ENCODE data around the gene GALNT16. TPM values are rescaled to one million over a fixed set of nuclear protein-coding genes. Genes with fewer than 3 reads are reported as not detected.
A peak's percentile ranks its signal among the peaks of the same experiment; 100 is the strongest.
"Not testable (repeated sequence)": the region's sequence is repeated elsewhere in the genome, so short reads cannot be mapped to it uniquely, and the experiment has no call there.

GALNT16 gene
- total RNA-seq, 4 donors from 2014 or later, result 2.2 to 7.1 (median 6.9) TPM

GRCh38 chr14:69288011-69288771 is 28.2 kb downstream of the GALNT16 start:
- TF ChIP-seq CTCF (IDR thresholded peaks at IDR 0.05) (peak in 4 of 6 experiments; percentile 33 to 48 (median 45)), POLR2A (IDR thresholded peaks at IDR 0.05) (no peak)
- peak overlapping the region in 2 of 3 donors; percentile 20 to 33 for H3K27ac ChIP-seq
- peak; percentile 58 to 59 for DNase-seq
- no peaks in the 10 kb centered on the region for H3K9me3 ChIP-seq
- no peaks in the 10 kb centered on the region for H3K36me3 ChIP-seq
- intact Hi-C loops (cut with DNase I), result no loop called here
- H3K27me3 ChIP-seq, result no peaks in the 10 kb centered on the region
- H3K4me1 ChIP-seq, result peaks cover 14 to 16% of the 10 kb centered on the region in 2 donors
- 46 to 52% methylated on average over 8 of the region's 8 CpGs for WGBS, 2 donors
- no peak overlapping the region for H3K4me3 ChIP-seq (replicated peaks in 1 of 3)

- no peak overlapping the region for H3K27ac ChIP-seq
- intact Hi-C loops (cut with DNase I), result no loop called here
Observed at GRCh38 chr14:69288956-69289705, 29.2 kb downstream of the GALNT16 start.

GRCh38 chr14:69289811-69290520 is 30.0 kb downstream of the GALNT16 start:
- H3K4me3 ChIP-seq (replicated peaks in 1 of 3), result no peak overlapping the region
- WGBS, 2 donors, result 76 to 82% methylated on average over 13 of the region's 13 CpGs
- peaks cover 14 to 16% of the 10 kb centered on the region in 2 donors for H3K4me1 ChIP-seq
- H3K27ac ChIP-seq, result peak overlapping the region in 1 of 3 donors; percentile 4
- no peaks in the 10 kb centered on the region for H3K27me3 ChIP-seq
- no peak for DNase-seq
- no peaks in the 10 kb centered on the region for H3K36me3 ChIP-seq
- TF ChIP-seq POLR2A (IDR thresholded peaks at IDR 0.05) (no peak), CTCF (IDR thresholded peaks at IDR 0.05) (no peak)
- intact Hi-C loops (cut with DNase I), result no loop called here
- H3K9me3 ChIP-seq, result no peaks in the 10 kb centered on the region

More at GRCh38 chr14:69288956-69289705, 29.2 kb downstream of the GALNT16 start:
- H3K9me3 ChIP-seq, result no peaks in the 10 kb centered on the region
- peaks cover 14 to 16% of the 10 kb centered on the region in 2 donors for H3K4me1 ChIP-seq
- H3K36me3 ChIP-seq, result no peaks in the 10 kb centered on the region
- 90 to 93% methylated on average over 9 of the region's 9 CpGs for WGBS, 2 donors
- no peak for TF ChIP-seq CTCF (IDR thresholded peaks at IDR 0.05)
- H3K27me3 ChIP-seq, result no peaks in the 10 kb centered on the region
- H3K4me3 ChIP-seq (replicated peaks in 1 of 3), result no peak overlapping the region
- no peak for DNase-seq

- DNase-seq; H3K36me3 ChIP-seq; intact Hi-C loops (cut with DNase I); H3K4me3 ChIP-seq (replicated peaks in 1 of 3); H3K27me3 ChIP-seq; H3K9me3 ChIP-seq; H3K27ac ChIP-seq: not testable (repeated sequence)
- WGBS, 2 donors, result 92 to 95% methylated on average over 7 of the region's 7 CpGs
- peaks cover 14 to 16% of the 10 kb centered on the region in 2 donors for H3K4me1 ChIP-seq
Observed at GRCh38 chr14:69290881-69291280, 30.9 kb downstream of the GALNT16 start.

GRCh38 chr14:69291396-69291795 is 31.4 kb downstream of the GALNT16 start:
- H3K9me3 ChIP-seq, result no peaks in the 10 kb centered on the region
- peaks cover 14 to 16% of the 10 kb centered on the region in 2 donors for H3K4me1 ChIP-seq
- no peak for DNase-seq
- no peak overlapping the region for H3K4me3 ChIP-seq (replicated peaks in 1 of 3)
- intact Hi-C loops (cut with DNase I), result no loop called here
- no peak overlapping the region for H3K27ac ChIP-seq
- 75 to 81% methylated on average over 5 of the region's 5 CpGs for WGBS, 2 donors
- no peak for TF ChIP-seq POLR2A (IDR thresholded peaks at IDR 0.05)
- TF ChIP-seq CTCF (IDR thresholded peaks at IDR 0.05), result no peak
- no peaks in the 10 kb centered on the region for H3K27me3 ChIP-seq
- no peaks in the 10 kb centered on the region for H3K36me3 ChIP-seq
